Heart right ventricle (tissue), 16 donors: ENCODE data around the gene HEATR3. TPM values are rescaled to one million over a fixed set of nuclear protein-coding genes. Genes with fewer than 3 reads are reported as not detected.

Experiments used
- ATAC-seq, 8 donors: fragments of 200-7000 bp; cut with Tn5 transposase; one replicate each; pipeline ENCODE4 v1.9.1; 2020; ENCODE audit warnings: mild to moderate bottlenecking in 8 of 8, moderate library complexity in 8 of 8, moderate number of reproducible peaks in 1 of 8
- DNase-seq, 2 donors: peaks; one replicate each; pipeline ENCODE4 v3.0.0-alpha.2; 2020
- H3K27ac ChIP-seq, 10 donors: fragments of 200-600 bp; sonication (generic) in 2 of 10; one replicate each; pipeline versions ENCODE4 v1.5.0 to v1.8.0; 2020 to 2022; ENCODE audit warnings: mild to moderate bottlenecking in 3 of 10
- H3K27me3 ChIP-seq, 7 donors: fragments of 200-600 bp; one replicate each; pipeline ENCODE4 v1.8.0; 2021 to 2022; ENCODE audit warnings: mild to moderate bottlenecking in 2 of 7
- H3K36me3 ChIP-seq, 9 donors: fragments of 200-600 bp; sonication (generic) in 1 of 9; one replicate each; pipeline versions ENCODE4 v1.5.0 to v1.8.0; 2020 to 2022; ENCODE audit warnings: mild to moderate bottlenecking in 2 of 9
- H3K4me1 ChIP-seq, 9 donors: fragments of 200-600 bp; sonication (generic) in 1 of 9; one replicate each; pipeline versions ENCODE4 v1.5.0 to v1.8.0; 2020 to 2022; ENCODE audit warnings: mild to moderate bottlenecking in 4 of 9
- H3K4me3 ChIP-seq, 10 donors: fragments of 200-600 bp; sonication (generic) in 2 of 10; one replicate each; pipeline versions ENCODE4 v1.5.0 to v1.8.0; 2020 to 2022; ENCODE audit warnings: mild to moderate bottlenecking in 7 of 10, moderate library complexity in 2 of 10
- H3K9me3 ChIP-seq, 11 donors: fragments of 200-600 bp in 10 of 11; sonication (generic) in 2 of 11; one replicate each; pipeline versions ENCODE4 v1.5.0 to v1.8.0; 2013 to 2022; ENCODE audit warnings: mild to moderate bottlenecking in 2 of 11, control low read depth in 1 of 11, moderate library complexity in 1 of 11
- CTCF ChIP-seq, 9 donors: fragments of 200-600 bp; sonication (generic) in 2 of 9; IDR thresholded peaks; one replicate each; pipeline versions ENCODE4 v1.5.0 to v1.8.0; 2021 to 2022; ENCODE audit warnings: antibody characterized with exemption in 9 of 9, mild to moderate bottlenecking in 5 of 9, moderate library complexity in 1 of 9
- WGBS, 2 donors: extraction: QIAGEN DNeasy Blood & Tissue Kit; methylation state at CpG; one replicate each; pipeline ENCODE4 v1.1.7; 2013; ENCODE audit warnings: inconsistent platforms in 1 of 2; 5-methylcytosine and 5-hydroxymethylcytosine counted together
- intact Hi-C, 10 donors: fragments of 100-400 bp; cut with DNase I; formaldehyde crosslinking; loops; one replicate each; pipeline versions ENCODE4 v1.11.1 to v1.14.2; 2022
- polyA plus RNA-seq, 2 donors: library from polyadenylated mRNA; stranded (reverse); fragments of 200-250 nt; gene quantifications; one replicate each; pipeline ENCODE4 v1.2.3, GENCODE V29; 2013
- total RNA-seq, 10 donors: library from RNA; stranded (reverse); fragmentation: NEBNext Ultra II Directional in 3 of 10; extraction: Animal tissue kit (Norgen Biotek cat#: 25700) in 3 of 10; gene quantifications; one replicate each; pipeline versions ENCODE4 v1.2.1 to v1.2.4, GENCODE V29; 2021 to 2023
- donor health status: Arrhythmogenic right ventricular cardiomyopathy.
- donor health status: ischemic (EF 13 %, LVEDD 7.1; RV severe dilation, severe dysfunction).
- donor health status: healthy with polysubstance abuse.
- donor health status: DM: no; HTN: yes; CAD: no.
- donor health status: DM: no; HTN: no; CAD: no.
- donor health status: ischemic (EF 25% LVEDD 6.9; RV normal size, moderate dysfunction).
- donor health status: ischemic (EF 25% LVEDD 5.7; RV mildly dilated, moderate dysfunction).
- donor health status: healthy.
- donor health status: DM: yes; HTN: yes; CAD: no.
- donor health status: Ischemic cardiomyopathy.
- donor health status: ischemic (EF 35%, LVEDD 5.7; RV mildly dilated, moderate dysfunction).
- donor health status: nonischemic (EF 11% LVEDD 7.7; RV severe dilation, severe dysfunction).
- donor health status: DM: yes; HTN: yes; CAD: no.
- donor health status: PGD.
- donor health status: ischemic (EF 29% LVEDD 5.4; RV normal size, mild dysfunction).
- donor health status: nonischemic (EF 23%, LVEDD 6.1; RV moderate dilation, normal function).

HEATR3 gene
- total and polyA plus RNA-seq, 12 donors: 3.8 to 15.8 (median 10.3) TPM

GRCh38 chr16:50155925-50156324, 90.2 kb downstream of the HEATR3 start:
- peak overlapping the region in 1 of 10 donors; percentile 1 for H3K27ac ChIP-seq
- H3K27me3 ChIP-seq: no peaks in the 10 kb centered on the region
- H3K36me3 ChIP-seq: peaks cover 0 to 4% (median 0%) of the 10 kb centered on the region in 9 donors
- H3K4me3 ChIP-seq: peak overlapping the region in 7 of 10 donors; percentile 14 to 98 (median 77)
- ATAC-seq (no peak), DNase-seq (no peak)
- intact Hi-C loops: loop anchor here in 4 of 10 donors (1.0 to 10.0 kb wide), 4 partner anchors 39 to 56 kb away; no protein-coding TSS in a partner anchor
- no peak for TF ChIP-seq CTCF (IDR thresholded peaks at IDR 0.05)
- WGBS, 2 donors: 55 to 70% methylated on average over 1 of the region's 1 CpG
- peaks cover 3 to 61% (median 44%) of the 10 kb centered on the region in 9 donors for H3K4me1 ChIP-seq
- no peaks in the 10 kb centered on the region for H3K9me3 ChIP-seq

Other genes with a start within 250 kb of the HEATR3 start
- 10 to 100 TPM in 2 of 10 donors, 1 to 10 TPM in 8; 4.2 to 10.6 (median 7.4) TPM for gene ZNF423, start 209.9 kb upstream of the HEATR3 start, total RNA-seq
- 1 to 10 TPM; 2.6 to 2.9 TPM for gene ZNF423, start 209.9 kb upstream of the HEATR3 start, polyA plus RNA-seq
- 10 to 100 TPM; 12.4 to 20.6 (median 17.6) TPM for gene CNEP1R1, start 40.7 kb upstream of the HEATR3 start, total RNA-seq
- 10 to 100 TPM in 1 of 2 donors, 1 to 10 TPM in 1; 9.7 to 22.4 TPM for gene CNEP1R1, start 40.7 kb upstream of the HEATR3 start, polyA plus RNA-seq
- gene TENT4B, start 87.3 kb downstream of the HEATR3 start, total RNA-seq: 1 to 10 TPM; 4.4 to 8.6 (median 7.1) TPM
- gene TENT4B, start 87.3 kb downstream of the HEATR3 start, polyA plus RNA-seq: 1 to 10 TPM; 2.7 to 3.1 TPM
- gene ADCY7, start 200.6 kb downstream of the HEATR3 start, total RNA-seq: 10 to 100 TPM in 2 of 10 donors, 1 to 10 TPM in 8; 2.2 to 25.5 (median 4.7) TPM
- 1 to 10 TPM; 2.4 to 5.0 TPM for gene ADCY7, start 200.6 kb downstream of the HEATR3 start, polyA plus RNA-seq